Stimulated activated CD8-positive, alpha-beta memory T cell treated with anti-CD3 and anti-CD28 coated beads, Interleukin-15, amount 100 ng/mL, for 48 hours (primary cell): ENCODE measurements around the gene HNRNPL.
A peak's percentile ranks its signal among the peaks of the same experiment; 100 is the strongest.

Experiments used
- DNase-seq, 2 donors: peaks; one replicate each; pipeline ENCODE4 v3.0.0-alpha.2; 2020; ENCODE audit warnings: low read depth in 2 of 2

The HNRNPL gene

DNA sequence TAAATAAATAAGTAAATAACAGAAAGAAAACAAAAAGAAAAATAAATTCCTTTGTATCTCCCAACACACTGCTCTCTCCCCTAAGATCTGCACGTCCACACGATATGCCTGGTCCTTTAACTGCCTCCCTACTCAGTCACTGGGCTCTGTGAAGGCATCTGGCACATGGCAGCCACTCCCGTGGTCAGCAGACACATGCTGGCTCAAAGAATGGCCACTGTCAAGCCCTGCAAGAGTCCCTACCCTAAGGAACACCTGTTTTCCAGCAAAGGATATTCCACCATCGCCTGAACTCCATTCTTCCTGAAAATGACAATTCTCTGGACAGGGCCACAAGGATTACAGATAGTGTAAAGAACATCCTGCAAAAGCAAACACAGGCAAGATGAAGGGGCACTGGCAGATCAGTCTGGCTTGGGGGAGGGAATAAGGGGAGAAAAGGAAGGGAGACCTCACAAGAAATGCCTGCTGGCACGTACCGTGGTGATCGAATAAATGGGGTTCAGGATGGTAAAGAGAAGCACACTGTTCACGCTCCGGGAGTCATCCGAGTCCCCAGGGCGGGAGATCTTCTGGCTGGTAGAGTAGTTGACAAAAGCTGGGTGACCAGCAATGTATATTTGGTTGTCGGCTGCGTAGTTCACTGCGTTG lies 4.3 kb downstream of the HNRNPL start:
- DNase-seq, result no peak

DNA sequence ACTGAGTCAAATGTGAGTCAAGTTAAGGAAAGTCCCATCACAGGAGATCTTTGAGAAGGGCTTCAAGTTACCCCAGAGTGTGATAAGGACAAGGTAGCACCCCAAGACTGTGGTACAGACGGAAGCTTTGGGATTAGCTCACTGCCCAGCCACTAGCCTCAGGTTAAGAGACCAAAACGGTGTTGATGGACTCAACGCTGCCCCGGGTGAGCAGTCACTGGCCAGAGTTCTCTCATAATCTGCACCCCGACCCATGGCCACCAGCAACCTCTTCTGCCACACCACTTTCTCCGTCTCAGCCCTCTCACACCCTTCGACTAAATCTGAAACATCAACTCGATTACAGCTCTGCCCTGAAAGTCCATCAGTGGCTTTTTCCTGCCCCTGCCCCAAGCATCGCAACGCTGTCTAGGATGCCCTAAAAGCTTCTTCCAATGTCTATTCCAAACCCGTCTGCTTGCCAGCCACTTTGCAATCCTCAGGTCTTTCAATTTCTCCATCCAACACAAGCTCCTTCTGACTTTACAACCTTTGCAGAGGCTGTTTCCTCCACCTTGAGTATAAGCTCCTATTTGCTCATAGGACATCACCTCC lies 5.6 kb downstream of the HNRNPL start:
- DNase-seq, result no peak

DNA sequence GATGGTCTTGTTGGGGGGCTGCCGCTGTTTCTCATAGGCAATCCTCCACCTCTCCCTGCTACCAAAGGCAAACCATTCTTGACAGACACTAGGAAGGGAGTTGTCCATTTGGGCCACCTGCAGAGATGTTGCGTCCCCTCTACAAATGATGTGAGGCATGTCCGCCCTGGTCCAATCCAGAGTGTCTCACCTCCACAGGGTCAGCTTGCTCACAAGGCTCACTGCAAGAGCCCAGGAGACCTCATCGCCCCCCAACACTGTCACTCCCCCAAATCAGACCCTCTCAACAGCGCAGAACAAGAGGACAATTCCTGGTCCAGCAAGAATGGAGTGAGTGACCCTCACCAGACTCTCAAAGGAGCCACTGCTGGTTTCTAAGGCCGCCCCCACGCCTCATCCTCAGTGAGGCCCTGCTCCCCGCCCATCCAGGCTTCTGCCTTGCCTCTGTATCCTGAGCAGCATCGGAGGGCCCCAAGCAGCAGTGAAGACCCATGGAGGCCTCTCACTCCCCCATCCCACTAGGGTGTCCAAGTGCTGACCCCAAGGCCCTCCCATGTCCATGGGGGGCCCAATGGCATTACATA lies 6.5 kb downstream of the HNRNPL start:
- no peak for DNase-seq

DNA sequence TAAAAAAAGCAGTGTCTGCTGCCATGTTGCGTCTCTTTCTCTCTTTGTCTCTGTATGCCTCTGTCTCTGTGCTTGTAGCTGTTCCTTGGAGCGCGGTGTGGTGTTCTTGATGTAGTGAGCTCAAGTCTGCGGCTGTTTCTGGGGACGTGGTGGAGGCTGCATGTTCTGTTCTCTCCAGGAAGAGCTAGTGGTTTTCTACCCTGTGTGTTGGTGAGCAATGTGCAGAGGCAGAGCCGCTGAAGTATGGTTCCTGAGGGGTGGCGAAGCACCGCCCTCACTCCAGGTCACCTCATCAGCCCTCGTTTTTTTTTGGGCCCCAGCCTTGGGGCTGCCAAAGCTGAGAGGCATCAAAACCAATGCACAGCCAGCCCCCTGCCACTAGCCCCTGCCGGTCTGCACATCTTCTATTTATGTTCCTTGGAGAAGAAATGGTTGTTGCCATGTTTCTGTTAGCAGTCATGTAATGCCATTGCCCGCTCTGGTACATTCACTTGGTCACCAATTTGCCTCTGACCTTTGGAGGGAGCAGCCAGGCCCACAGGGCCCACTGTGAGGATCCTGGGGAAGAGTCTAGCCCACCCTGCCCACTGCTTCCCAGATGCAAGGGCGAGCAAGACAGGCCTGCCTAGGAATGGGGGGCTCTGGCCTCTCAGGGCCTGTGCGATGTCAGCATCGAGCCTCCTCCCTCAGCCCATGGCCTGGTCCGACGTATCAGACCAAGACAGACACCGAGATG lies 7.2 kb downstream of the HNRNPL start:
- peak; percentile 53 to 60 for DNase-seq

DNA sequence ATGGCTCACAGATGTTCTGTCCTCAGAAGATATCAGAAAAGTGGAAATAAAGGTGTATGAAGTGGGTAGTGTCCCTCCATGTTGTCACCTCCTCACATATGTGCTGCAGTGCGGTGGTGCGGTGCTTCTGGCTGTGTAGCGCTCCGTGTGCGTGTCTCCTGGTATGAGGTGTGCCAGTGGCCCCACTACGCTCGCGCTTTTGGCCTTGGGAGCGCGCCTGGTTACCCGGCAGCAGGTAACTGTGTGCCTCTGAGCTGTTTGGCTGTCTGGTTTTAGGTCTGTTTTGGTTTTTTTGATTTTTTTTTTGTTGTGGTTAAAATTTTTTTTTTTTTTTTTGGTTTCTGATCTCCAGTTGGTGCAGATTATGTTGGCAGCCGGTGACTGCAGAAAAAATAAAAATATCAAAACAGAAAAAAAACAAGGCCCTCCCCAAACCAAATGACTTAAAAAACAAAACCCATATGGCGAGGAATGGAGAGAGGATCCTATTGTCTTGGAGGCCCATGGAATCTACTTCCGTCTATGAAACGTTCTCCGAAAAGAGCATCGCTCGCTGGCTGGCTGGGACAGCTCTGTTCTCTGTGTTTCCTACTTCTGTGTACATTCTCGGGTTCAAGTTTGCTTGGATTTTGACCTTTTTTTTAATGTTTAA lies 7.9 kb downstream of the HNRNPL start:
- no peak for DNase-seq

DNA sequence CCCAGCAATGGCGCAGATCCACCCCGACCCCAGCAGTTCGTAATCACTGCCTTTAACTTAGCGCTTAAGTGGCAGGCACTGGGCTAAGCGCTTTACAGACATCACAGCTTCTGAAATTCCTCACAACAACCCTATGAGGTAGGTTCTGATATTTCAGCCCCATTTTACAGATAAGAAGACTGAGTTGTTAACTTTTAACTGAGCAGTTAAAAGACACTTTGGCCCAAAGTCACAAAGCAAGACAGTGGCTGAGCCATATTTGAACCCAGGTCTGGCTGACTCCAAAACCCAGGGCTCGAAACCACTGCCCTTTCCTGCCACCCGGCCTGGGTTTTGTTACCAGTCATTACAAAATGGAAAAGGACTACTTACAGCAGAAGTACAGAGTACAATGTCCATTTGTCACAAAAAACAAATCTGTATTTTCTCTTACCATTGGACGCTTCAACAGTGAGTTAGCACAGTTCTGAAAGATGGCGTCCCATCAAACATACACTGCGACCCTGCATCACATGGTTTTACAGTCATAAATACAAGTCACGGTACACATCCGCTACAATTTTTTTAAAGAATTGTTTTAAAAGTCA lies 8.5 kb downstream of the HNRNPL start:
- no peak for DNase-seq

DNA sequence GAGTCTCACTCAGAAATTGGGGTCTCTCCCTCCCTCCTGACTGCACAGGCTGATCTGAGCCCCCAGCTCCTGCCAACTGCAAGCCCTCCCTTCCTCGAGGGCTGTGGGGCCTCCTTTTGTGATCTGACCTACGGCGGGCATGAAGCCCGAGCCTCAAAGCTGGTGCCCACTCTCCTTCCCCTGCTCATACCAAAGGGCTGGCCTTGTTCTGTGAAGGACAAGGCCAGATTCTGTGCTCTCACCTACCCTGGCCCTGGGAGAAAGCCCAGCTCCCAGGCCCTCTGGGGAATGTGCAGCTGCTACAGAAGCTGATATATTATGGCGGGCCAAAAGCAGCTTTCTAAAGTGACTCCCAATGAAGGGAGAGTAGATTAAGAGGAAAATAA lies 9.2 kb downstream of the HNRNPL start:
- DNase-seq, result no peak

DNA sequence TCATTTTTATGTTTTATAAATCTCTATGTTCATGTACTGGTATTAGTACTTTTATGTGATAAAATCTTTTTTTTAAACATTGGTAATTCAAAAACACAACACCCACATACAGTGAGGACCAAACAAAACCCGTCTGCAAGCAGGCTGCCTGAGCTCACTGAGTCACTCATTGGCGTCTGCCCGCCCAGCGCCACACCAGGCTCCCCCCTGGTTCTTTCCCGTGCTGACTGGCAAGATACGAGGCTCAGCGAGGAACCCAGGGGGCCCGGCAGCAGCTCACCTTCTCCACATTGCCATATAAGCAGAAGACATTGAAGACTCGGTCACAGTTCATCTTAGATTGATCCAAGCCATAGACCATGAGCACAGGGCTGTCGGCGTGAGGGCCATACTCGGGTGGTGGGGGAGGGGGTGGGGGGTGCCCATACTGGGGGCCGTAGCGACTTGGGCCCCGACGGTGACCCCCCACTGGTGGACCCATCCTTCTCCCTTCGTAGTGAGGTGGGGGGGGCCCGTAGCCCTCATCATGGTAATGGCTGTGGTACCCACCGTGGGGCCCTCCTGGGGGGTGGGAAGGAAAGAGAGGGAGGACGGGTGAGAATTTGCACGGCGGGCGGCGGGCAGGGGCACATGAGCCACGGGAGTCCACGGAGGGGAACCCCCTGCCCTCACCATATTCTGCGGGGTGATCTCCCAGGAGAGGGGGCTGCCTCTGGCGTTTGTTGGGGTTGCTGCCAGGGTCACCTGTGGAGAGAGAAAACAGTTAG lies 9.8 kb downstream of the HNRNPL start:
- no peak for DNase-seq

DNA sequence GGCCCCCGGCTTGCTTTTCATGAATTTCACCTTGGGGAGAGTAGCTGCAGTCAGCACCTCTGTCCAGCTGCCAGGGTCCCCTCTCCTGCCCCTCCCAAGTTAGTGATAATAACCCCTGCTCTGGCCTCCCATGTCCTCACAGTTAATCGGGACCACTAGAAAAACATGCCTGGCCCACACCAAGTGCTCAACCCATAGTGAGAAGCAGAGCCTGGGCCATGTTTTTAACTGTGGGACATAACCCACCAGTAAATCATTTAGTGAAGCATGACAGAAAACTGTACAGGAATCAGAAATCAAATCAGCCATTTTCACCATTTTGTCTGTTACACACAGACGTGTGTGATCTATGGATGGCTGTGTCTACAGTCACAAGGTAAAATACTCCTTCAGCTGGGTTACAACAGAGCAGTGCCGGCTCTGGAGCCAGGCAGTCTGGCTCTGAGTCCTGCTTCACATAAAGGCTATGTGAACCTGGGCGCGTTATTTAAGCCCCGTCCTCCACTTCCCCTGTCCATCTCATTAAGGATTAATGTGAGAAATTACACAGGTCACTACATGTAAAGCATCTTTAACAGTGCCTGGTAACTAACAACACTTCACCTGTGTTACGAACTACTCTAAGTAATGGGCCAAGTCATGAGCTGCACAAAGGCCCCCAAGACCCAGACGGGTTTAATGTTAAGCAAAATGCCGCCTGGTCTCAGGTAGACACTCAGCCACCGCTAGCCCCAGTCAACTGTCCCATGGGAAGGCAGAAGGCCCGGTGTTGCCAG lies 10.6 kb downstream of the HNRNPL start:
- DNase-seq, result no peak

DNA sequence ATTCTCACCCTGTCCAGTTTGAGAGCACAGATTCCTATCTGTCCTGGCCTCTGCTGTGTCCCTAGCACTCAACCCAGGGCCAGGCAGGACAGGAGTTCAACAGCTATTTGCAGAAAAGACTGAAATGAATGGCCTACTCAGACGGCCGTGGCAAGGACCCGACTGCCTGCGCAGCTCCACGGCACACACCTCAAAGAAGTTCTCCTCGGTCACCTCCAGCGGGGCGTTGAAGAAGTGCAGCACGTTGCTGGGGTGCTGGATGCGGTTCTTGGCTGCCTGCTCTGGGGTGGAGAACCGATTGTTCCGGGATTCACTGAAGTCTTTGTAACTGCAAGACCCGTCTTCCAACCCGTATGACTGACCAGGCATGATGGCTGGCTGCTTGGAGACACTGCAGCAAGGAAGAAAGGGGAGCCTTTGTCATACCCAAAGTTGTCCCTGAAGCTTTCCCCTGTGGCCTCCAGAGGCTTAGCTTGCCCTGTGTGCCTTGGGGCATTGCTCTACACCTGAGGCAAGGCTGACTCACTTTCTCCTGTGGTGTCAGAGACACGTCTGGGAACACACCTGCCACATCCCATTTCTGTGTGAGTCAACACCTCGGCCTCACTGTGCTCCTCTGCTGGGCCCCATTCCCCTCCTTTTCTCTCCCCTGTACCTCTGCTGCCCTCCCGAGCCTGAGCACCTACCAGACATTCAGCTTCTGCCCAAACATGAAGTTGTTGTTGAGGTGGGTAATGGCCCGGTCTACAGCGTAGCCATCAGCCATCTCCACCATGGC lies 11.4 kb downstream of the HNRNPL start:
- peak; percentile 52 to 59 for DNase-seq

DNA sequence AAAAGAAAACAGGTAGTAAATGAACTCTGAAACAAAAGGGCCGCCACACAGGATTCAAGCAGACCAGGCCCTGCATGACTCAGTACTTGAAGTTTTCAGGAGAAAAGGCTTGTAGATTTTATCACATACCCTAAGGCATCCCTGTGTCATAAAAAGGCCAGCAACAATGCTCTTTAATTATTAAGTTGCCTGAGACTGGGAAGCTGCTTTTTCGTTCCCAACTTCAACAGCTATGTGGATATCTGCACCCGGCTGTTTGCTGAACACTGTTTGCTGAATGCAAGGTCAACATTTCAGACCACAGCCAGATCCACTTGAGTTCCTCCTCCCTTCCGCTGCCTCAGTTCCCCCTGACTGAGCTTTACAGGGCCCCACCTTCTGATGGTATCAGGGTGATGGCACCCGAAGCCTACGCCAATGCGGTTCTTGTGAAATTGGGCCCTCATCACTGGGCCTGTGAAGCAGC lies 12.1 kb downstream of the HNRNPL start:
- DNase-seq, result no peak

DNA sequence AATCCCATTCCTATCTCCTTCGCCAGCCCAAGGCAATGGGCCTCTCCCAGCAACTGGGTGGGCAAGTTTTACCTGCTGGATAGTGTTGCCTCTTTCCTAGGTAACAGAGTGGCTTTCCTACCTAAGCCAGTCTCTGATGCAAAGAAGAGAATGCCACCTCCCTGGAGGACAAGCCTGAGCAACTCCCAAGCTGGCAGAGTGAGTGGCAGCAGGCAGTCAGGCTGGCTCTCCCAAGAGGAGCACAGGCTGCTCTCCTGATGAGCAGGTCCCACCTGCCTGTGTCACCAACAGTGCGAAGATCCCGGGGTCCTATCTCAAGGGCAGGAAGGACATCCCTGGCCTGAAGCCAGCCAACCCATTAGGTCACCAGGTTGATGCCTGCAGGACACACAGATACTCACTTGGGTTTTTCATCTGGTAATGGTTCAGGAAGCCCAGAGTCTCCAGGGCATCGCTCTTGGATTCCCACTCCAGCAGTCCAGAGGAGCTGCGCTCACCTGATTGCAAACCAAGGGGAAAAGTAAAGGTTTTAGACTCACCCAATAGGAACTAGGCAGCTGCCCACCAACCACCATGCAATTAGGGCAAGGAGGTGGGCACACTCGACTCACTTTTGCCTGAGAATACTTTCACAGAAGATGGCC lies 12.7 kb downstream of the HNRNPL start:
- no peak for DNase-seq

DNA sequence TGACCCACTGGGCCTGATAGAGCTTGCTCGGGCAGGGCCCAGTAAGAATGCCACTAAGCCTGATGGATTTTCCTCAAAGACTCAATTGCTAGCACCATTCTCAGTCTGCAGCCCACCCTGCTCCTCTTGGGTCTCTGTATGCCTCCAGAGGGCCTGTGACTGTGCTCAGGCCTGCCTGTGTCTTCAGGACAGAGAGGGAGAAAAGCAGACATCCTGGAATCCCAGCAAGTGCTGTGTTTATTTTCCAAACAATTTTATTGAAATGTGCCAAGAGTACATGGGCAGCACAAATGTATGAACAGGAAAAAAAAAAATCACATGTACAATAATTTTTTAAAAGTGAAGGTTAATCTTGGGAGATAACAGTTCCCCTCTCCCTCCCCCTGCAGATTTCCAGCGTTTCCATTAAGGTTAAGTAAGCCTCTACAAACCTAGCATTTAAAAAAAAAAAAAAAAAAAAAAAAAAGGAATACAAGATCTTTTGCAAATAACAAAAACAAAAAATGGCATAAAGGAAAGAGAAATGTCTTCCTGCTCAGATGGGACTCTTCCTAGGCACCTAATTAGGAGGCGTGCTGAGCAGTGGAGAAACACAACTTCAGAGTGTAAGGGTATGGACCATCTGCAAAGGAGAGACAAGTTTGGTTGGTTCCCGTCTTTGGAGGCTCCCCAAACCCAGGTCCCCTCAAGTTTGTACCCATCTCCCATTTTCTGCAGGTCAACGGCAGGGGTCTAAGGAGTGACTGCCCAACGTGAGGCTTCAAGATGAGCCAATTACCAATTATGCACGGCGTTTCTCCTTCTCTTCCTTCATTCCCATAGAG lies 13.4 kb downstream of the HNRNPL start:
- DNase-seq, result no peak

DNA sequence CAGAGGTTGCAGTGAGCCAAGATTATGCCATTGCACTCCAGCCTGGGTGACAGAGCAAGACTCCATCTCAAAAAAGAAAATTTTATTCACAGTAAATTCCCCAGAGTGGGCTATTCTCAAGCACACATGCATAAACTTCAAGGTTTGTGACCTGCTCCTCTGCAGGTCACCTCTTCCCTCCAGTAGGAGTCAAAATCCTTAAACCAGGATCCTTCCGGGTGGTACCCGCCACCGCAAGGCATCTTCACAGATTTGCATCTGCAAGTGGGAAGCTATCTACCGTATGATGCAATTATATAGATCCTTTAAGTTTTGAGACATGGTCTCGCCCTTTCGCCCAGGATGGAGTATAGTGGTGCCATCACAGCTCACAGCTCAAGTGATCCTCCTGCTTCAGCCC lies 15.2 kb downstream of the HNRNPL start:
- no peak for DNase-seq

DNA sequence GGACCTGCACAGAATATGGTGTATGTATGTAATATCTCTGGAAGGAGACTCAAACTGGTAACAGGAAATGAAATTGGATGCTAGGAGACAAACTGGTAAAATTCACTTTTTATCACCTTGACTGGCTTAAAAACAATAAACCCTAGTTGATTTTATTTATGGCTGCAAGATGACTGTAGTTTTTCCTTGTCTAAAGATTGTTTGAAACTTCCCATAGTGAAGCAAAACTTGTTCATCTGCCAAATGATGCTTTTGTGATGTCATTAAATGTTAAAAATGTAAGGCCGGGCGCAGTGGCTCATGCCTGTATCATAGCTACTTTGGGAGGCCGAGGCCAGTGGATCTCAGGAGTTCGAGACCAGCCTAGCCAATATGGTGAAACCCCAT lies 15.7 kb downstream of the HNRNPL start:
- DNase-seq, result no peak

DNA sequence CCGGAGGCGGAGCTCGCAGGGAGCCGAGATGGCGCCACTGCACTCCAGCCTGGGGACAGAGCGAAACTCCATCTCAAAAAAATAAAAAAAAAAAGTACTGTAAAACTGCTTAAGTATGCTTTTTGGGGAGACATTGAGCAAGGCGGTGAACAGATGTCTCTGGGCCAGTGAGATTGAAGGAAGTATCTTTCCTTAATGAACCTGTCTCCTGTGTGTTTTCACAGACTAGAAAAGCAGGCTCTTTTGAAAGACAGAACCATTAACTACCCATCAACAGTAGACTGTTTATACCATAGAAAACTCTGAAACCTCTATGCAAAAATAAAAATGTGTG lies 16.7 kb downstream of the HNRNPL start:
- DNase-seq, result no peak

DNA sequence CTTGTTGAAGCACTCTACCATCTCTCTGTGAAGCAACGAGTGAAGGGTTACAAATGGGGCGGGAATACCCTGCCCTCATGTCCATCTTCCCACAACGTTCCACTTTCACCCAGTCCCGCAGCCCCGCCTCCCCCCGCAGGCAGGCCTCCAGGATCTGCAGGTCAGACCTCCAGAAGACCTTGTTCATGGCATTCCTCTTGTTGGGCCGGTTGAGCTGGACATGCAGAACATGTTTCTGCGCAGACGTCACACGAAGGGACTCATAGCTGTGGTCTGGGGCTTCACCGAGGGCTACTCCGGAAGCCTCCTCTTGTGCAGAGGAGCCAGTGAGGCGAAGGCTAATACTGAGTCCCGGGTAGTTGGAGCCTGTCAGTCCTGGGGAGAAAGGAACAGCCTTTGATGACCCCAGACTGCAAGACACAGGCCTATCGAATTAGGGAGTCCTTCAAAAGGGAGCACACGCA lies 18.6 kb downstream of the HNRNPL start:
- peak in 1 of 2 donors; percentile 16 for DNase-seq

DNA sequence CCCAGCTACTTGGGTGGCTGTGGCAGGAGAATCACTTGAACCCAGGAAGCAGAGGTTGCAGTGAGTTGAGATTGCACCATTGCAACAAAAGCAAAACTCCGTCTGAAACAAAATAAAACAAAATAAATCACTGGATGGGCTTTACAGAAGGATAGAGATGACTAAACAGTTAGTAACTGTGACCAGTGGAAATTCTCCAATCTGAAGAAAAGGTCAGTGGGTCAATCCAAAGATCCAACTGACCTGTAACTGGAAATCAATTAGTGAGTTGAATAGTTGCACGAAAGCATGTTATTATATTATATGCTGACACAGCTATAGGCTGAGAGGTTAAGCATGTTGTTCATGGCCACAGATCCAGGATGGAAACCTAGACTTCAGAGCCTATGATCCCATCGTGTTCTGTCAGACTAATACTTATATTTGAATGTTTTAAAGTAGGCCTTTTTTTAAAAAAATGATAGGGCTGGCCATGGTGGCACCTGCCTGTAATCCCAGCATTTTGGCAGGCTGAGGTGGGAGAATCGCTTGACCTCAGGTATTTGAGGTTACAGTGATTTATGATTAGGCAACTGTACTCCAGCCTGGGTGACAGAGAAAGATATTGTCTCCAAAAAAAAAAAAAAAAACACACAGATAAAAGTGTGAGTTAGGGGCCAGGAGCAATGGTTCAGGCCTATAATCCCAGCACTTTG lies 19.6 kb downstream of the HNRNPL start:
- no peak for DNase-seq
